Measurements from ENCODE around the gene BCL2L12. TPM values are rescaled to one million over a fixed set of nuclear protein-coding genes. Genes with fewer than 3 reads are reported as not detected.

Gene BCL2L12
- total RNA-seq, 2 experiments from 2014 or later = 63.4 to 64.6 TPM

GRCh38 chr19:49624967-49625910 lies 40.5 kb upstream of the BCL2L12 start:
- intact Hi-C loops (cut with micrococcal nuclease) = no loop called here
- no peak for ATAC-seq
- no peaks in the 10 kb centered on the region for H3K9me3 Mint-ChIP-seq
- ChIA-PET CTCF (interaction anchor here (0.6 kb wide), 1 partner anchor 13 kb away, joined by 3 read pairs; no protein-coding TSS in a partner anchor), POLR2A (interaction anchor here (0.9 to 1.3 kb wide), 3 partner anchors 8 to 35 kb away, joined by 3 to 4 read pairs (median 3); partner anchors contain the start of gene PRR12)
- peaks cover 14% of the 10 kb centered on the region for H3K36me3 Mint-ChIP-seq (ENCODE audit: low read depth)
- no peaks in the 10 kb centered on the region for H3K27me3 Mint-ChIP-seq
- no peak for DNase-seq
- H3K27ac Mint-ChIP-seq = no peak overlapping the region
- H3K4me1 Mint-ChIP-seq (ENCODE audit: low read depth) = no peaks in the 10 kb centered on the region
- TF ChIP-seq, protein P1, sequence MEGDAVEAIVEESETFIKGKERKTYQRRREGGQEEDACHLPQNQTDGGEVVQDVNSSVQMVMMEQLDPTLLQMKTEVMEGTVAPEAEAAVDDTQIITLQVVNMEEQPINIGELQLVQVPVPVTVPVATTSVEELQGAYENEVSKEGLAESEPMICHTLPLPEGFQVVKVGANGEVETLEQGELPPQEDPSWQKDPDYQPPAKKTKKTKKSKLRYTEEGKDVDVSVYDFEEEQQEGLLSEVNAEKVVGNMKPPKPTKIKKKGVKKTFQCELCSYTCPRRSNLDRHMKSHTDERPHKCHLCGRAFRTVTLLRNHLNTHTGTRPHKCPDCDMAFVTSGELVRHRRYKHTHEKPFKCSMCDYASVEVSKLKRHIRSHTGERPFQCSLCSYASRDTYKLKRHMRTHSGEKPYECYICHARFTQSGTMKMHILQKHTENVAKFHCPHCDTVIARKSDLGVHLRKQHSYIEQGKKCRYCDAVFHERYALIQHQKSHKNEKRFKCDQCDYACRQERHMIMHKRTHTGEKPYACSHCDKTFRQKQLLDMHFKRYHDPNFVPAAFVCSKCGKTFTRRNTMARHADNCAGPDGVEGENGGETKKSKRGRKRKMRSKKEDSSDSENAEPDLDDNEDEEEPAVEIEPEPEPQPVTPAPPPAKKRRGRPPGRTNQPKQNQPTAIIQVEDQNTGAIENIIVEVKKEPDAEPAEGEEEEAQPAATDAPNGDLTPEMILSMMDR (IDR thresholded peaks at IDR 0.05) = no peak
- H3K4me3 Mint-ChIP-seq = no peak overlapping the region

GRCh38 chr19:49626226-49626625 lies 39.5 kb upstream of the BCL2L12 start:
- no peak overlapping the region for H3K27ac Mint-ChIP-seq
- ATAC-seq = no peak
- intact Hi-C loops (cut with micrococcal nuclease) = no loop called here
- H3K4me3 Mint-ChIP-seq = no peak overlapping the region
- DNase-seq = no peak
- no peaks in the 10 kb centered on the region for H3K4me1 Mint-ChIP-seq (ENCODE audit: low read depth)
- CTCF ChIA-PET = no interaction called here
- TF ChIP-seq, protein P1 (IDR thresholded peaks at IDR 0.05) = no peak
- H3K36me3 Mint-ChIP-seq (ENCODE audit: low read depth) = peaks cover 14% of the 10 kb centered on the region
- H3K9me3 Mint-ChIP-seq = no peaks in the 10 kb centered on the region
- POLR2A ChIA-PET = no interaction called here
- no peaks in the 10 kb centered on the region for H3K27me3 Mint-ChIP-seq

DNA sequence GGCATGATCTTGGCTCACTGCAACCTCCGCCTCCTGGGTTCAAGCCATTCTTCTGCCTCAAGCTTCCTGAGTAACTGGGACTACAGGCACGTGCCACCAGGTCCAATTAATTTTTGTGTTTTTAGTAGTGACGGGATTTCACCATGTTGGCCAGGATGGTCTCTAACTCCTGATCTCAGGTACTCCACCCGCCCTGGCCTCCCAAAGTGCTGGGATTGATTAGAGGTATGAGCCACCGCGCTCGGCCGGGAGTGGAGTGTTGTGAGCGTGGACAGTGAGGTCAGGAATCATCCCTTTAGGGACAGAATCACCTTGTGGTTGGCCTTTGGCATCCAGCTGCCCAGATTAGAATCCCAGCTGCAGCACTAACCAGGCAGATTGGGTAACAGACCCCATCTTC lies 36.1 kb upstream of the BCL2L12 start:
- ChIA-PET POLR2A (interaction anchor here (1.6 kb wide), 1 partner anchor 37 kb away, joined by 6 read pairs; no protein-coding TSS in a partner anchor), CTCF (interaction anchor here (1.0 to 2.0 kb wide), 3 partner anchors 11 to 43 kb away, joined by 3 to 5 read pairs (median 3); partner anchors contain the start of gene RRAS)
- Mint-ChIP-seq H3K27me3 (no peaks in the 10 kb centered on the region), H3K36me3 (ENCODE audit: low read depth) (peaks cover 14% of the 10 kb centered on the region), H3K27ac (no peak overlapping the region), H3K9me3 (no peaks in the 10 kb centered on the region), H3K4me3 (no peak overlapping the region), H3K4me1 (ENCODE audit: low read depth) (no peaks in the 10 kb centered on the region)
- no peak for DNase-seq
- TF ChIP-seq, protein P1 (IDR thresholded peaks at IDR 0.05) = no peak
- ATAC-seq = no peak
- intact Hi-C loops (cut with micrococcal nuclease) = no loop called here

- DNase-seq (no peak), ATAC-seq (no peak)
- intact Hi-C loops (cut with micrococcal nuclease) = no loop called here
- H3K27ac Mint-ChIP-seq = no peak overlapping the region
- H3K9me3 Mint-ChIP-seq = no peaks in the 10 kb centered on the region
- H3K27me3 Mint-ChIP-seq = no peaks in the 10 kb centered on the region
- no peak overlapping the region for H3K4me3 Mint-ChIP-seq
- H3K36me3 Mint-ChIP-seq (ENCODE audit: low read depth) = peaks cover 11% of the 10 kb centered on the region
- TF ChIP-seq, protein P1 (IDR thresholded peaks at IDR 0.05) = no peak
- ChIA-PET POLR2A (interaction anchor here (1.2 kb wide), 1 partner anchor 67 kb away, joined by 3 read pairs; no protein-coding TSS in a partner anchor), CTCF (interaction anchor here (2.0 kb wide), 1 partner anchor 9 kb away, joined by 5 read pairs; the partner anchor contains the start of gene RRAS)
- H3K4me1 Mint-ChIP-seq (ENCODE audit: low read depth) = no peaks in the 10 kb centered on the region
Measured at GRCh38 chr19:49631014-49631588, 34.6 kb upstream of the BCL2L12 start.
